GM10847 (cell line): ENCODE data around the gene LGALS3.

ENCODE experiments used
- POLR2A ChIP-seq: IDR thresholded peaks from 2 replicates; pipeline ENCODE4 v1.6.1; 2011; ENCODE audit not compliant: insufficient read length; ENCODE audit errors: extremely low read depth

Gene LGALS3

GRCh38 chr14:55129086-55129427 is at the start of gene LGALS3:
Gene LGALS3, plus strand, starts transcription at chr14:55129252. Its CDS starts 8,122 bp downstream, at chr14:55137374.
- peak; percentile 56 for TF ChIP-seq POLR2A

- no peak for TF ChIP-seq POLR2A
Measured at GRCh38 chr14:55084401-55085059, 44.5 kb upstream of the LGALS3 start.

GRCh38 chr14:55085060-55085660 is 43.9 kb upstream of the LGALS3 start:
- TF ChIP-seq POLR2A, result no peak

- TF ChIP-seq POLR2A, result no peak
Measured at GRCh38 chr14:55086938-55087337, 42.1 kb upstream of the LGALS3 start.

GRCh38 chr14:55088356-55088755 is 40.7 kb upstream of the LGALS3 start:
- TF ChIP-seq POLR2A, result no peak

- TF ChIP-seq POLR2A, result no peak
Measured at GRCh38 chr14:55092341-55092740, 36.7 kb upstream of the LGALS3 start.

- TF ChIP-seq POLR2A, result no peak
Measured at GRCh38 chr14:55094292-55095157, 34.5 kb upstream of the LGALS3 start.

- TF ChIP-seq POLR2A, result no peak
Measured at GRCh38 chr14:55097881-55098560, 31.0 kb upstream of the LGALS3 start.

- no peak for TF ChIP-seq POLR2A
Measured at GRCh38 chr14:55098561-55098898, 30.5 kb upstream of the LGALS3 start.

GRCh38 chr14:55099756-55100155 is 29.3 kb upstream of the LGALS3 start:
- no peak for TF ChIP-seq POLR2A

GRCh38 chr14:55101698-55102097 is 27.4 kb upstream of the LGALS3 start:
- TF ChIP-seq POLR2A, result no peak

- peak; percentile 81 for TF ChIP-seq POLR2A
Measured at GRCh38 chr14:55102141-55102621, 26.9 kb upstream of the LGALS3 start.

GRCh38 chr14:55103005-55103640 is 25.9 kb upstream of the LGALS3 start:
- peak; percentile 17 for TF ChIP-seq POLR2A

GRCh38 chr14:55103971-55104954 is 24.8 kb upstream of the LGALS3 start:
- TF ChIP-seq POLR2A, result no peak
